ENCODE results near the gene PYGL. TPM values are rescaled to one million over a fixed set of nuclear protein-coding genes. Genes with fewer than 3 reads are reported as not detected.

The PYGL gene
- total and polyA plus RNA-seq, 2 donors (not counting 3 experiments of a cell fraction or from before 2014, with no cell fraction given) = 15.1 to 45.7 TPM

DNA sequence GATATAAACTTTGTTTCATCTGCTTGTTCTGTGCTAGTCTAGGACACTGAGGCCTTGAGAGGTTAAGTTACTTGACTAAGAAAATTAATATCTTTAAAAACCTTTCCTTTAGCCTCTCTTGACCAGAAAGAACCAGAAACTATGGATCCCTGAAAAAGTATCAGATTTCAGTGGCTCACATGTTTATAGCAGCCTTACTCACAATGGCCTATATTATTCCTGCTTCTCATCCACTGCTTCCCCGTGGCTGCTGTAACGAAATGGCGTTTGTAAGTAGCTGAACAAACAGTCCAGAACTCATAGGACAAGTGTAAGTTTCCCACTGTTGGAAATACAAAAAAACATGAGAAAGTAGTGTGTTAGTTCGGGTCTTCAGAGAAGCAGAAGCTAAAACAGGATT is 3.2 kb upstream of the PYGL start:
- Histone ChIP-seq H3K4me2 (ENCODE audit: insufficient read depth, low read length) (no peak overlapping the region), H4K20me1 (replicated peaks; ENCODE audit: control insufficient read depth, extremely low read depth, insufficient read depth, low read length) (no peaks in the 10 kb centered on the region), H3K27ac (ENCODE audit: insufficient read depth, low read depth, low read length) (no peak overlapping the region), H3K27me3 (ENCODE audit: control insufficient read depth in 2 of 2, insufficient read depth in 2 of 2, low read length in 2 of 2) (no peaks in the 10 kb centered on the region), H3K79me2 (ENCODE audit: control insufficient read depth, insufficient read depth, low read length) (peaks cover 3% of the 10 kb centered on the region), H3K9me1 (replicated peaks; ENCODE audit: control insufficient read depth, extremely low read depth, insufficient read depth, low read length) (no peaks in the 10 kb centered on the region), H2AFZ (ENCODE audit: low read depth, low read length) (no peak overlapping the region), H3K9ac (replicated peaks; ENCODE audit: extremely low read depth, insufficient read depth, low read length) (no peak overlapping the region), H3K4me1 (ENCODE audit: control insufficient read depth, extremely low read depth, insufficient read depth, low read length) (peaks cover 13% of the 10 kb centered on the region), H3K9me3 (replicated peaks; ENCODE audit: control insufficient read depth, insufficient read depth, low read length) (no peaks in the 10 kb centered on the region), H3K4me3 (replicated peaks in 1 of 3; ENCODE audit: insufficient read depth in 1 of 3, low read depth in 1 of 3, low read length in 3 of 3) (no peak overlapping the region), H3K36me3 (ENCODE audit: control insufficient read depth in 2 of 2, extremely low read depth in 1 of 2, insufficient read depth in 2 of 2, low read length in 2 of 2) (no peaks in the 10 kb centered on the region)
- CTCF ChIA-PET = no interaction called here
- intact Hi-C loops (cut with micrococcal nuclease) (no loop called here), dilution Hi-C loops (cut with MboI; ENCODE audit: extremely low pct_ligation_motif_present, low sequenced_read_pairs) (no loop called here)
- no TSS peak for BruUV-seq (replicated peaks)
- TF ChIP-seq MYC (IDR thresholded peaks at IDR 0.05; ENCODE audit: low read depth, low read length) (no peak), POLR2A (IDR thresholded peaks at IDR 0.05; ENCODE audit: low read depth, low read length) (no peak), FOS (IDR thresholded peaks at IDR 0.05; ENCODE audit: borderline replicate concordance, insufficient read depth, low read length) (no peak), MAX (IDR thresholded peaks at IDR 0.05; ENCODE audit: insufficient read depth, insufficient read length) (no peak), JUN (IDR thresholded peaks at IDR 0.05; ENCODE audit: borderline replicate concordance, insufficient read depth, insufficient read length, low read depth) (no peak), EZH2 (IDR thresholded peaks at IDR 0.05; ENCODE audit: borderline replicate concordance, low read depth, low read length, severe bottlenecking) (no peak), POLR2AphosphoS5 (IDR thresholded peaks at IDR 0.05; ENCODE audit: insufficient read depth, low read depth, low read length) (no peak), GATA2 (IDR thresholded peaks at IDR 0.05; ENCODE audit: insufficient read depth, insufficient read length, low read depth, low read length) (no peak)
- TF ChIP-seq, protein P1, sequence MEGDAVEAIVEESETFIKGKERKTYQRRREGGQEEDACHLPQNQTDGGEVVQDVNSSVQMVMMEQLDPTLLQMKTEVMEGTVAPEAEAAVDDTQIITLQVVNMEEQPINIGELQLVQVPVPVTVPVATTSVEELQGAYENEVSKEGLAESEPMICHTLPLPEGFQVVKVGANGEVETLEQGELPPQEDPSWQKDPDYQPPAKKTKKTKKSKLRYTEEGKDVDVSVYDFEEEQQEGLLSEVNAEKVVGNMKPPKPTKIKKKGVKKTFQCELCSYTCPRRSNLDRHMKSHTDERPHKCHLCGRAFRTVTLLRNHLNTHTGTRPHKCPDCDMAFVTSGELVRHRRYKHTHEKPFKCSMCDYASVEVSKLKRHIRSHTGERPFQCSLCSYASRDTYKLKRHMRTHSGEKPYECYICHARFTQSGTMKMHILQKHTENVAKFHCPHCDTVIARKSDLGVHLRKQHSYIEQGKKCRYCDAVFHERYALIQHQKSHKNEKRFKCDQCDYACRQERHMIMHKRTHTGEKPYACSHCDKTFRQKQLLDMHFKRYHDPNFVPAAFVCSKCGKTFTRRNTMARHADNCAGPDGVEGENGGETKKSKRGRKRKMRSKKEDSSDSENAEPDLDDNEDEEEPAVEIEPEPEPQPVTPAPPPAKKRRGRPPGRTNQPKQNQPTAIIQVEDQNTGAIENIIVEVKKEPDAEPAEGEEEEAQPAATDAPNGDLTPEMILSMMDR (IDR thresholded peaks at IDR 0.05; ENCODE audit: extremely low read depth in 1 of 2, insufficient read depth in 1 of 2, low read depth in 1 of 2, low read length in 2 of 2) = no peak
- POLR2A ChIA-PET = no interaction called here
- DNase-seq (ENCODE audit: low read depth, low spot score) (no peak), FAIRE-seq (no peak)
